Upper lobe of left lung (tissue), 4 donors: ENCODE results near the gene RNF150.
"Not testable (repeated sequence)": the region's sequence is repeated elsewhere in the genome, so short reads cannot be mapped to it uniquely, and the experiment has no call there.

Source experiments
- CTCF ChIP-seq, 6 experiments: fragments of 450-650 bp in 4 of 6; fragments of 200-600 bp in 2 of 6; sonication (generic) in 2 of 6; IDR thresholded peaks; one replicate each; pipeline ENCODE4 v1.5.1; 2016 to 2019; ENCODE audit warnings: antibody characterized with exemption in 6 of 6
- EP300 ChIP-seq, 4 donors: sonication (generic); formaldehyde crosslinking; IDR thresholded peaks; one replicate each; pipeline ENCODE4 v1.5.1; 2017; ENCODE audit warnings: antibody characterized with exemption in 4 of 4, control low read depth in 2 of 4
- POLR2AphosphoS5 ChIP-seq, 2 donors: sonication (generic); formaldehyde crosslinking; IDR thresholded peaks; one replicate each; pipeline ENCODE4 v1.5.1; 2017; ENCODE audit warnings: antibody characterized with exemption in 2 of 2

- not testable (repeated sequence) for TF ChIP-seq CTCF, EP300, POLR2AphosphoS5 (IDR thresholded peaks at IDR 0.05)
Observed at GRCh38 chr4:141050999-141051398, 82.3 kb downstream of the RNF150 start.
